BJ (cell line): Measurements from ENCODE around the gene BCL7C. TPM values are rescaled to one million over a fixed set of nuclear protein-coding genes. Genes with fewer than 3 reads are reported as not detected.

ENCODE experiments used
- CTCF ChIA-PET: fragments of 350-600 bp; formaldehyde crosslinking; extraction: SDS; loops from one replicate; lab custom pipeline; 2021; ENCODE audit warnings: antibody characterized with exemption, inconsistent platforms; lab: Yijun Ruan, JAX
- POLR2A ChIA-PET: fragments of 300-600 bp; sonication (Branson Sonifier 250); formaldehyde crosslinking; extraction: SDS; loops from one replicate; lab custom pipeline; 2021; ENCODE audit warnings: antibody characterized with exemption; lab: Charles Lee
- DNase-seq: peaks from one replicate; pipeline ENCODE4 v3.0.0-alpha.2; 2011; ENCODE audit warnings: low read depth
- H3K27me3 ChIP-seq: 2 replicates; pipeline ENCODE4 v1.6.0; 2011; ENCODE audit warnings: low read length; ENCODE audit not compliant: control insufficient read depth, insufficient read depth
- H3K36me3 ChIP-seq: 2 replicates; pipeline ENCODE4 v1.5.1; 2011; ENCODE audit warnings: low read length; ENCODE audit not compliant: control insufficient read depth, insufficient read depth
- H3K4me3 ChIP-seq: 2 replicates; pipeline ENCODE4 v1.5.1; 2011; ENCODE audit warnings: low read depth, mild to moderate bottlenecking, control low read depth, low read length
- polyA plus RNA-seq: library from polyadenylated mRNA; depleted of rRNA; stranded (reverse); fragments of >200 nt; gene quantifications from 2 replicates; pipeline ENCODE4 v1.2.3, GENCODE V29; 2011
- TF ChIP-seq, protein P1 (sequence below): IDR thresholded peaks from 2 replicates; pipeline ENCODE4 v1.5.1; 2011; ENCODE audit warnings: low read depth, mild to moderate bottlenecking, control low read depth, inconsistent platforms, low read length, moderate library complexity; ENCODE audit not compliant: insufficient read depth

Gene BCL7C
- polyA plus RNA-seq, 1 experiment = 27.4 TPM

DNA sequence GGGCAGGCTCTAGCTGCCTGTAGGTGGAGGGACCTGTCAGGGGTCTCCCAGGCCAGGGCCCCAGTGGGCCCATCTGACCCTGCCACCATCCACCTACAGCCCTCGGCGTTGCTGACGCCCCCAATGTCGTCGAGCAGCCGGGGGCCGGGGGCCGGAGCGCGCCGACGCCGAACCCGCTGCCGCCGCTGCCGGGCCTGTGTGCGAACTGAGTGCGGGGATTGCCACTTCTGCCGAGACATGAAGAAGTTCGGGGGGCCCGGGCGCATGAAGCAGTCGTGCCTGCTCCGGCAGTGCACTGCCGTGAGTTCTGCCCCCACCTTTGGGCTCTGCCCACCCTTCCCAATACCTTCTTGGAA lies 31.7 kb upstream of the BCL7C start:
- TF ChIP-seq, protein P1, sequence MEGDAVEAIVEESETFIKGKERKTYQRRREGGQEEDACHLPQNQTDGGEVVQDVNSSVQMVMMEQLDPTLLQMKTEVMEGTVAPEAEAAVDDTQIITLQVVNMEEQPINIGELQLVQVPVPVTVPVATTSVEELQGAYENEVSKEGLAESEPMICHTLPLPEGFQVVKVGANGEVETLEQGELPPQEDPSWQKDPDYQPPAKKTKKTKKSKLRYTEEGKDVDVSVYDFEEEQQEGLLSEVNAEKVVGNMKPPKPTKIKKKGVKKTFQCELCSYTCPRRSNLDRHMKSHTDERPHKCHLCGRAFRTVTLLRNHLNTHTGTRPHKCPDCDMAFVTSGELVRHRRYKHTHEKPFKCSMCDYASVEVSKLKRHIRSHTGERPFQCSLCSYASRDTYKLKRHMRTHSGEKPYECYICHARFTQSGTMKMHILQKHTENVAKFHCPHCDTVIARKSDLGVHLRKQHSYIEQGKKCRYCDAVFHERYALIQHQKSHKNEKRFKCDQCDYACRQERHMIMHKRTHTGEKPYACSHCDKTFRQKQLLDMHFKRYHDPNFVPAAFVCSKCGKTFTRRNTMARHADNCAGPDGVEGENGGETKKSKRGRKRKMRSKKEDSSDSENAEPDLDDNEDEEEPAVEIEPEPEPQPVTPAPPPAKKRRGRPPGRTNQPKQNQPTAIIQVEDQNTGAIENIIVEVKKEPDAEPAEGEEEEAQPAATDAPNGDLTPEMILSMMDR = no peak
- Histone ChIP-seq H3K4me3 (peak overlapping the region; percentile 79), H3K36me3 (peaks cover 23% of the 10 kb centered on the region), H3K27me3 (no peaks in the 10 kb centered on the region)
- ChIA-PET CTCF (interaction anchor here (1.4 to 6.6 kb wide), 5 partner anchors 10 to 112 kb away, joined by 3 to 40 read pairs (median 9); no protein-coding TSS in a partner anchor), POLR2A (no interaction called here)
- DNase-seq = no peak

DNA sequence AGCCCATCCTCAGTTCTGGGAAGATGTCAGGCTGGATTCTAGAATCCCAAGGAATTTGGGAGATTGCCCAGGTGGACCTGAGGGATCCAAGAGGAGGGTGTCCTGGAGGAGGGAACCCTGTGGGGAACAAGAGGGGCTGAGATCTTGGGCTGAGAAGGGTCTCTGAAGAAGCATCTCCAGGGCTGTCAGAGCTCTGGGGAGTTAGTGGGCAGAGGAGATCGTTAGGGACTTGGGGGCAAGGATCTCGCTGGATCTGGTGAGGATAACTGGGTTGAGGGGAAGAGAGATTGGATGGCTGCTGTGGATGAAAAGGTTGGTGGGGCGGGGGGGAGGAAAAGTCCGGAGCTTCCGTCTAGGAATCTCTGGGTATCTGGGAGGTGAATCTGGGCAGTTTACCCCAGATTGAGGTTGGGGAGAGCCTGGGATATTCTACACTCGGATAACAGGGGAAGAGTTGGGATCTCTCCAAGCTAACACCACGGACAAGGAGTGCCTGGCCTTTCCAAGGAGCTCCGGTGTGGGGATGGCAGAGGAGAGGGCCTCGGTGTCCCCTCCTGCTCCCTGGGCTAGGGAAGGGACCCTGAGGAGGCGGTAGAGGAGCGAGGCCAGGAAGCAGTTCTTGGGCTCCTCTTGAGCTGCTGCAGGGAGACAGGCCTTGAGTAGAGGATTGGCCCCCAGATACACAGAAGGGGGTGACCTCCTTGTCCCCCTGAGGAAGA lies 31.2 kb upstream of the BCL7C start:
- Histone ChIP-seq H3K4me3 (peak overlapping the region; percentile 79), H3K27me3 (no peaks in the 10 kb centered on the region), H3K36me3 (peaks cover 18% of the 10 kb centered on the region)
- TF ChIP-seq, protein P1 = no peak
- CTCF ChIA-PET = interaction anchor here (1.0 to 6.6 kb wide), 6 partner anchors 10 to 80 kb away, joined by 3 to 40 read pairs (median 8); no protein-coding TSS in a partner anchor
- POLR2A ChIA-PET = no interaction called here
- no peak for DNase-seq

DNA sequence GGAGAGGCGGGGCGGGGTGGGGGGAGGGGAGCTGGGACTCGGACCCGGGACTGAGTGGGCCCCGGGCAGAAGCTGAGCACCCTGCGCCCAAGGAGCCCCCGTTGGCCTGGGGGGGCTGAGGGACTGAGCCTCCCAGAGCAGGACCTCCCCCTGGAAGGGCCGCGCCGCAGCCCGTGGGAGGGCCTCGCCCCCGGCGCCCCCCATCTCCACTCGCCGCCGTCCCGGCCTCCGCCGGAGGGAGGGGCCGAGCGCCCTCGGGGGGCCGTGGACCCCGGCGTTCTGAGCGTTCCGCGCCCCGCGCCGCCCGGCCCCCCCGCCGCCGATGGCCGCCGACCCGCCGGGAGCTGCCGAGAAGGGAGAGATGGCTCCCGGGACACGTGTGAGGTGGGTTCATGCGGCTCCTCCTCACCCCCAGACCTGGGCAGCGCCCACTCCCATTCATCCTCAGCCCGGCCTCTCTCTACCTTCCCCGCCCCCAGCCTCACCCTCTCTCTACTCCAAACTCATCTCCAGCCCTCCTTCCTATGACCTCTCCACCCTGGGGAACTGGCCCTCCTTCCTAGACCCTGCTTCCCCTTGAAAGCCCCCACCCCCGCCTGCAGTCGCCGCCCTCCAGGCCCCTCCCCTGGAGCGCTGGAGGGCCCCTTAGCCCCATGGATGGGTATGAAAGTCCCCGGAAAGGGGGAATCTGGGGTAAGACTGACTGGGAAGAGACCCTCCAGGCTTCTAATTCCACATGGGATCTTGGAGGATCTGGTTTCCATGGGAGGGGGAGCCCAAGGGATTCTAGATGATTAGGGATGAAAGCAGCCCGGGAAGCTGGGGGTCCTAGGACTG lies 30.4 kb upstream of the BCL7C start:
- no peak for DNase-seq
- TF ChIP-seq, protein P1 = no peak
- Histone ChIP-seq H3K36me3 (peaks cover 14% of the 10 kb centered on the region), H3K4me3 (peak overlapping the region; percentile 79), H3K27me3 (no peaks in the 10 kb centered on the region)
- ChIA-PET CTCF (interaction anchor here (1.0 to 1.8 kb wide), 4 partner anchors 11 to 79 kb away, joined by 3 to 16 read pairs (median 6); no protein-coding TSS in a partner anchor), POLR2A (interaction anchor here (0.5 kb wide), 1 partner anchor 19 kb away, joined by 7 read pairs; no protein-coding TSS in a partner anchor)

DNA sequence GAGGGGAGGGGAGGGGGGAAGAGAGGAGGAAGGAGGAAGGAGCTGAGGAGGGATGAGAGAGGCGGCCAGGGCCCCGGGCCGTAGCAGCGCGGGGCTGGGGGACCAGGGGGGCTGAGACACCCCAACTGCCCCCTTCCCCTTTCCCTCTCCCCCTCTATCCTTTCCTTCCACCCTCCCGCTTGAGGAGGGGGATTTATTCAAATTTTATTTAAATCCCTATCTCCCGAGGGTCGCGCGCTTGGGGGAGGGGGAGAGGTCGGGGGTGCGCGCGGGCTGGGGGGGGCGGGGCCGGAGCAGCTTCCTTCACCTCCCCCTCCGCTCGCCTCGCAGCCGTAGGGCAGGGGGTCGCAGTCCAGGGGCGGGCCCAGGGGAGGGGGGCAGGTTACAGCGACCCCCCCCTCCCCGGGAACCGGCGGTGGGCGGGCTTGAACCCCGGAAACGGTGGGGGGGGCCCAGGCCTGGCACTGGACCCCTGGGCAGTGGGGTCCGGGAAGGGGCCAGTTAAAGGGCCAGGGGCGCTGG lies 29.7 kb upstream of the BCL7C start, which contains the start of gene FBXL19:
Gene FBXL19 (plus strand): TSS at position 19 of the 522 bp plus-strand sequence. CDS start 2,183 bp downstream, outside the sequence.
- POLR2A ChIA-PET = interaction anchor here (0.5 kb wide), 1 partner anchor 20 kb away, joined by 7 read pairs; no protein-coding TSS in a partner anchor
- Histone ChIP-seq H3K4me3 (peak within 1 kb of the TSS; percentile 79), H3K27me3 (no peaks in the 10 kb centered on the region), H3K36me3 (peaks cover 13% of the 10 kb centered on the region)
- CTCF ChIA-PET = interaction anchor here (1.5 to 1.8 kb wide), 3 partner anchors 12 to 79 kb away, joined by 4 to 16 read pairs (median 9); no protein-coding TSS in a partner anchor
- TF ChIP-seq, protein P1 = no peak
- DNase-seq = no peak
